HG03469 (cell line): Measurements from ENCODE around the gene JUP.

Experiments
- ATAC-seq: cut with Tn5 transposase; IDR thresholded peaks from one replicate; pipeline ENCODE4 v1.9.1; 2021; ENCODE audit warnings: mild to moderate bottlenecking, moderate library complexity, moderate number of reproducible peaks; ENCODE audit not compliant: unreplicated experiment

Gene JUP

GRCh38 chr17:41760878-41761277 lies 25.6 kb downstream of the JUP start:
- ATAC-seq: no peak

DNA sequence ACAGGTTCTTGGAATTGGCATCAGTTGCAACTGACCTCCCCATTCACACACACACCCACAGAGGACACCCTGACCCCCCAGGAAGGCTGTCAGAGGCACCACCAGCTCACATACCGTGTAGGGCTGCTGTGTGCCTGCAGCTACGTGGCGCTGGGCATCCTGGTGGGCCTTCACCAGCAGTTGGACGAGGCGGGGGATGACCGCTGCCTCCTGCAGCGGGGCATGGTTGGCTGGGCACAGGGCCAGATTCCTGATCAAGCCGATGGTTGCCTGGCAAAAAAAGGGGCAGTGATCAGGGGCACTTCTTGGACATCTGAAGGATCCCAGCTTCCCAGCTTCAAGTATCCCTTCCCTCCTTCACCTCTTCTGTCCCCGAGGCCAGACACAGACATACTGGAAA lies 27.9 kb downstream of the JUP start:
- ATAC-seq: no peak

DNA sequence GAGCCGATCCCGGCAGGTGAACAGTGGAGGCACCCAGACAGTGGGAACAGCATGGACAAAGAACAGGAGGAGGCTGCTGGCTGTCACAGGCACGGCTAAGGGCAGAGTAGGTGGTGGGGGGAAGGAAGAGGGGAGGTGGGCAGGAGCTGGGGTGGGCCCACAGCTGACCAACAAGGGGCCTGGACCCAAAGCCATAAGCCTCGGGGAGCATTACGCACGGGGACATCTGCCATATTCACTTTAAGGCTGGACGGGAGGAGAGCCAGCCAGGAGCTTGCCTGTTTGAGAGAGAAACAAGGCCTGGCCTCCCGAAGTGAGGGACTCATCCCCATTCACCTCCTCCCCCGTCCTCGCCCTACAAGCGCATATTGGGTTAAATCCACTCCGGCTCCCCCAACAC lies 32.4 kb downstream of the JUP start:
- ATAC-seq: no peak

DNA sequence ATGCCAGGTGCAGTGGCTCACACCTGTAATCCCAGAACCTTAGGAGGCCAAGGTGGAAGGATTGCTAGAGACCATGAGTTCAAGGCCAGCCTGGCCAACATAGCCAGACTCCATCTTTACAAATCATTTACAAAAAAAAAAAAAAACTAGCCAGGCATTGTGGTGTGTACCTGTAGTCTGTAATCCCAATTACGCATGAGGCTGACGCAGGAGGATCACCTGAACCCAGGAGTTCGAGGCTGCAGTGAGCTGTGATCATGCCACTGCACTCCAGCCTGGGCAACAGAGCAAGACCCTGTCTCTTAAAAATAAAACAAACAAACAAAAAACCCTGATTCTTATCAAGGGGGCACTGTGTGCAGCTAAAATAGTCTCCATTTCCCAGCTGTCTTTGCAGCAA lies 35.2 kb downstream of the JUP start:
- no peak for ATAC-seq

- ATAC-seq: no peak
Observed at GRCh38 chr17:41750862-41751261, 35.6 kb downstream of the JUP start.

- ATAC-seq: no peak
Observed at GRCh38 chr17:41748275-41748674, 38.2 kb downstream of the JUP start.

DNA sequence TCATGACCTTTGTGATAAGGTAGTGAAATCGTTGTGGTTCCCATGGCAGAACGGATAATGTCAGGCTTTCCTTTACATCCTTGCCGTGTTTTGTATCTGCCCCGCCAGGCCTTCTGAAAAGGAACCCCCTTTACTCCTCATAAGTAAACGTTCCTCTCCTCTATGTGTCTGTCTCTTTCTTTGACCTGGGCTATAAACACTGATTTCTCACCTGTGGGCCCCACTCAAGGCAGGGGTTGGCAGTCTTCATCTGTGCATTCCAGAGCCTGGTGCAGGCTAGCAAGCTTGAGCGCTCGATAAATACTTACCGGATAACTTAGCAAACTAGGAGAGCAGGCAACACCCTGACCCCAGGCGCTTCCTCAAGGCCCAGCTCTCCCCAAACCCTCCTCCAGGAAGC lies 44.8 kb downstream of the JUP start:
- no peak for ATAC-seq

DNA sequence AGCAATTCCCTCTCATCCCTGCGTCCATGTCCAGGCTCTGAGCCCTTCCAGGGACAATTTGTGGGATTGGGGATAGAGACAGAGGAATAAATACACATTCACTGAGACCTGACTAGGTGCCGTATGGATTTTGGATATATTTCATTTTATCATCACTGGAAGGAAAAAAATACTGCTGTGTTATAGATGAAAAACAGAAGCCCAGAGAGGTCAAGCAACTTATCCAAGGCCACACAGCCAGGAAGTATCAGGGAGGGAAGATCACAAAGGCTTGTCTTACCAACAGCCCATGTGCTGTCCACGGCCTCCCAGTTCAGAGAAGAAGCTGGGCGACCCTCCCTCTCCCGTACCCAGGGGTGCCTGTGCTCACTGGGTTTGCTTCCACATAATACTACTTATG lies 46.0 kb downstream of the JUP start:
- ATAC-seq: no peak

- ATAC-seq: no peak
Observed at GRCh38 chr17:41739661-41740352, 46.7 kb downstream of the JUP start.

DNA sequence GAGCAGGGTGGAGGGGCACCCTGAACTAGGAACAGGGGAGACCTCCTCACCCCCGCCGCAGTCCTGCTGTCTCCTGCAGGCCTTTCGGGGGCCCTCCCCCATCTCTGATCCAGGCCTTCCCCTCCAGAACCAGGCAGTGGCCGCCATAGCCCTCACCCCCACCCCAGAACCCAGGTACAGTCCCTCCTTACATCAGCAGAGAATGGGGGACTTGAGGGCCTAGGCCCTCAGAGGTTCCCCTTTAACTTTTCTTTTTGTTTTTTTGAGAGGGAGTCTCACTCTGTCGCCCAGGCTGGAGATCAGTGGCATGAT lies 47.8 kb downstream of the JUP start:
- no peak for ATAC-seq

GRCh38 chr17:41738077-41738800 lies 48.3 kb downstream of the JUP start:
- ATAC-seq: no peak

GRCh38 chr17:41737680-41738023 lies 48.9 kb downstream of the JUP start:
- no peak for ATAC-seq

DNA sequence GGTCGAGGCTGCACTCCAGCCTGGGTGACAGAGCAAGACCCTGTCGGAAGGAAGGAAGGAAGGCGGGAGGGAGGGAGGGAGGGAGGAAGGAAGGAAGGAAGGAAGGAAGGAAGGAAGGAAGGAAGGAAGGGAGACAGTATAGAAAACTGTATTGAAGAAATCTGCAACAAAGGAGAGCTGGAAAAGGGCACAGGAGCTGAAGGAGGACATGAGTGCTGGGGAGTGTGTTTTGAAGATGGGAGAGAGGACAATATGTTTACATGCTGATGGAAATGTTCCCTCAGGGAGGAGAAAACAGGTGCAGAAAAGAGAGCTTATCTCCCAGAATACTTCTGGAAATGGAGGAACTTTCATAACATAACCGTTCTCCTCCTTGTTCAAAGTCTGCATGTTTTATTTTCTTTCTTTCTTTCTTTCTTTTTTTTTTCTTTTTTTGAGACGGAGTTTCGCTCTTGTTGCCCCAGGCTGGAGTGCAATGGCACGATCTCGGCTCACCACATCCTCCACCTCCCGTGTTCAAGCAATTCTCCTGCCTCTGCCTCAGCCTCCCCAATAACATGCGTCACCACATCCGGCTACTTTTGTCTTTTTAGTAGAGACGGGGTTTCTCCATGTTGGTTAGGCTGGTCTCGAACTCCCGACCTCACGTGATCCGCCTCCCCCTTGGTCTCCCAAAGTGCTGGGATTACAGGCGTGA lies 49.4 kb downstream of the JUP start:
- ATAC-seq: no peak

DNA sequence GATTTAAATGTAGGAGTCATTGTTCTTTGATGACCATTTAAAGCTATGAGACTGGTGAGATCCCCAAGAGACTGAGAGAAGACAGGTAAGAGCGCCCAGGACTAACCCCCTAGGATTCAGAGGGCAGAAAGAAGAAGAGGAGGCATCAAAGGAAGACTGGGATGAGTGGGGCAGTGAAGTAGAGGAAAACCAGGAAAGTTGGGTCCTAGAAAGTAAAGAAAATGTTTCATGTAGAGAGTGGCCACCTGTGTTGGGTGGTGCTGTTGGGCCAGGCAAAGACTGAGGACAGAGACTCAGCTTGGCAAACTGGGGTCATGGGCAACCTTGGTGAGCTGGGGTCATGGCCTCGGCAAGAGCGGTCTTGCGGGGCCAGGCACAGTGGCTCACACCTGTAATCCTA lies 50.8 kb downstream of the JUP start:
- no peak for ATAC-seq

GRCh38 chr17:41734949-41735313 lies 51.6 kb downstream of the JUP start:
- no peak for ATAC-seq

- no peak for ATAC-seq
Observed at GRCh38 chr17:41734139-41734948, 52.2 kb downstream of the JUP start, which contains the start of gene HAP1. TSS of gene HAP1 (minus strand) at chr17:41734643. CDS start at chr17:41734634, 9 bp downstream.

- no peak for ATAC-seq
Observed at GRCh38 chr17:41733348-41734138, 53.0 kb downstream of the JUP start.

DNA sequence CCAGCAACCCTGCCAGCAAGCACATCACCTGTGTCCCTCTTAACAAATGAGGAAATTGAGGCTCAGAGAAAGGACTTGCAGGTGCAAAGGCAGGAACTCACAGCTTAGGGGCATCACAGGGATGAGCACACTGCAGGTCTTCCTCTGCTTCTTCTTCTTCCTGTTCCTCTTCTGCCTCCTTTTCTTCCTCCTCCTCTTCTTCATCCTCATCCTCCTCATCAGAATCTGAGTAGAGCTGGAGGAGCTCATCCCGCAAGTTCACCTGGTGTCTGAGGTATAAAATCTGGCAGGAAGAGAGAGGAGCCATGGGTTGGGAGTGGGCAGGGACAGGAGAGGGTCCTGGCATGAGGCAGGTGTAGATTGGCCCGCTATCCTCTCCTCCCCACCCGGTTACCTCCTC lies 54.7 kb downstream of the JUP start:
- ATAC-seq: no peak

DNA sequence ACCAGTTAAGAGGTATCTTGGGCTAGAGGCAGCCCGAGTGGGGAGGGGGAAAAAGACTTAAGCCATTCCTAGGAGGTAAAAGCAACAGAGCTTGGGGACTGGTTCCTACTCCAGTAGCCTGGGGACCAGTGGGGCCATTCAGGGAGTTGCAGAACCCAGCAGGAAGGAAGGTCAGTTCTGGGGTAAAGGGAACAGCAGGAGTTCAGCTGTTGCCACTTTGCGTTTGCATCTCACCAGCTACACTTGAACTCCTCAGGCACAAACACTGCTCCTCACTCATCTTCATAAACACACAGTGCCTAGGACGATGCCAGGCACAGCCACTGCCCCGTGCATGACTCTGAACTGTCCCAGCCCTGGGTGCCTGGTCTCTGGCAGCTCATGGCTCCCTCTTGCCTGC lies 56.0 kb downstream of the JUP start:
- ATAC-seq: no peak

DNA sequence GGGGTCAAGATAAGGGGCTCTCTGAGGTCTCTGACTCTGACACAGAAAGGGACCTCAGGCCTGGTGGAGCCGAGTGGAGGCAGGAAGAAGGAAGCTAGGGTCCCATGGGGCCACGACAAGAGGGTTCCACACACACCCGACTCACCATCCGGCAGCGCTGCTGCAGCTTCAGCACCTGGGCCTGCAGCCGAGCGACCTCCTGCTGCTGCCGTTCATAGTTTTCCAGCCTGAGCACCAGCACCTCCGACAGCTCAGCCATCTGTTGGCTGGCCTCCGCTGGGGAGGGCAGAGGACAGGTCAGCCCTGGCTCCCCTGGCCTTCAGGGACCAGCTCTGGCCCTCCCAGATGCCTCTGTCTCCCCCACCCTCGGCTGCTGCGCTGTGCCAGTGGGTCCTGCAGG lies 58.5 kb downstream of the JUP start:
- no peak for ATAC-seq

GRCh38 chr17:41725134-41725533 lies 61.4 kb downstream of the JUP start:
- no peak for ATAC-seq
